ENCODE measurements around the gene IL13RA2. TPM values are rescaled to one million over a fixed set of nuclear protein-coding genes. Genes with fewer than 3 reads are reported as not detected.

Gene IL13RA2
- total RNA-seq, 4 donors from 2014 or later = 0.38 to 0.44 TPM; not detected in 2

DNA sequence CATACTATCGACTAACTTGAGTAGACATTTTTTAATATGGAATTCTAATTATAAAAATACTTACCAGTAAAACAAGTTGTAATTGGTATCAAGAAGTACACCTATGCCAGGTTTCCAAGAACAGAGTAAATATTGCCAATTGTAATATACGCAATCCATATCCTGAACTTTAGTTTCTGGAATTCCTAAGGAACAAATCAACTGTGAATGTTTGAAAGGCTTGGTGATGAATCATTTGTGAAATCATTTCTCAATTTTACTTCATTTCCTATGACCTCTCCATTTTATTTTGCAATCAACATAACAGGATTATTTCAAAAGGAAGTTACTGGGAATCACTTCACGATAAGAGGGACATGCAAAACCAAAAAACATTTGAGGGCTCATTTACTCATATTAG is 3.7 kb downstream of the IL13RA2 start:
- TF ChIP-seq, protein P1, sequence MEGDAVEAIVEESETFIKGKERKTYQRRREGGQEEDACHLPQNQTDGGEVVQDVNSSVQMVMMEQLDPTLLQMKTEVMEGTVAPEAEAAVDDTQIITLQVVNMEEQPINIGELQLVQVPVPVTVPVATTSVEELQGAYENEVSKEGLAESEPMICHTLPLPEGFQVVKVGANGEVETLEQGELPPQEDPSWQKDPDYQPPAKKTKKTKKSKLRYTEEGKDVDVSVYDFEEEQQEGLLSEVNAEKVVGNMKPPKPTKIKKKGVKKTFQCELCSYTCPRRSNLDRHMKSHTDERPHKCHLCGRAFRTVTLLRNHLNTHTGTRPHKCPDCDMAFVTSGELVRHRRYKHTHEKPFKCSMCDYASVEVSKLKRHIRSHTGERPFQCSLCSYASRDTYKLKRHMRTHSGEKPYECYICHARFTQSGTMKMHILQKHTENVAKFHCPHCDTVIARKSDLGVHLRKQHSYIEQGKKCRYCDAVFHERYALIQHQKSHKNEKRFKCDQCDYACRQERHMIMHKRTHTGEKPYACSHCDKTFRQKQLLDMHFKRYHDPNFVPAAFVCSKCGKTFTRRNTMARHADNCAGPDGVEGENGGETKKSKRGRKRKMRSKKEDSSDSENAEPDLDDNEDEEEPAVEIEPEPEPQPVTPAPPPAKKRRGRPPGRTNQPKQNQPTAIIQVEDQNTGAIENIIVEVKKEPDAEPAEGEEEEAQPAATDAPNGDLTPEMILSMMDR (IDR thresholded peaks at IDR 0.05) = no peak
- no peak for TF ChIP-seq POLR2A (IDR thresholded peaks at IDR 0.05)
- WGBS, 2 donors = 44 to 52% methylated on average over 3 of the region's 3 CpGs
- Histone ChIP-seq H3K27me3 (no peaks in the 10 kb centered on the region), H3K27ac (no peak overlapping the region), H3K9me3 (no peaks in the 10 kb centered on the region), H3K4me1 (no peaks in the 10 kb centered on the region), H3K4me3 (no peak overlapping the region), H3K36me3 (no peaks in the 10 kb centered on the region)
- intact Hi-C loops (cut with DNase I) = no loop called here
- no peak for DNase-seq

DNA sequence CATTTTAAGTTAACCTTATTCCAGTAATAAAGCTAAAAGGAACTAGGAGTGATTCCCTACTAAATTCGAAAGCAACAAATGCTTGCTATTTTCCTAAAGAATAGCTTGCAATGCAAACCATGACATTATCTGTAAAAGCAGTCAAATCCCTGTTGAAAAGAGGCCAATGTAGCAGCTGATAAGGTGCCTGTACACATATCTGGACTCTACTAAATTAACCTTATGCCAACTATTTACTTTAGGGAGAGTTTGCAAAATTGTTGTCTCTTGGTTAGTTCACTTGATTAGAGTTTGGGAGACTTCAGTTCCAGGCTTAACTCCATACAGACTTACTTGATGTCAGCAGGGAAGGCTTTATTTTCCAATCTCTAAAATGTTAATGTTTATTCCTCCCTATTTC is 6.0 kb downstream of the IL13RA2 start:
- Histone ChIP-seq H3K27ac (no peak overlapping the region), H3K27me3 (no peaks in the 10 kb centered on the region), H3K36me3 (no peaks in the 10 kb centered on the region), H3K4me3 (no peak overlapping the region), H3K4me1 (no peaks in the 10 kb centered on the region), H3K9me3 (no peaks in the 10 kb centered on the region)
- DNase-seq = no peak
- WGBS, 2 donors = 62 to 85% methylated on average over 1 of the region's 1 CpG
- intact Hi-C loops (cut with DNase I) = no loop called here
- TF ChIP-seq POLR2A (IDR thresholded peaks at IDR 0.05) = no peak
- TF ChIP-seq, protein P1 (IDR thresholded peaks at IDR 0.05) = no peak

GRCh38 chrX:114999906-115000305 is 17.5 kb downstream of the IL13RA2 start:
- Histone ChIP-seq H3K27ac (no peak overlapping the region), H3K27me3 (no peaks in the 10 kb centered on the region), H3K4me1 (no peaks in the 10 kb centered on the region), H3K4me3 (no peak overlapping the region), H3K36me3 (no peaks in the 10 kb centered on the region), H3K9me3 (no peaks in the 10 kb centered on the region)
- TF ChIP-seq POLR2A (IDR thresholded peaks at IDR 0.05) = no peak
- TF ChIP-seq, protein P1 (IDR thresholded peaks at IDR 0.05) = no peak
- 67 to 100% methylated on average over 2 to 6 of the region's 6 CpGs for WGBS, 2 donors
- intact Hi-C loops (cut with DNase I) = no loop called here
- DNase-seq = no peak

DNA sequence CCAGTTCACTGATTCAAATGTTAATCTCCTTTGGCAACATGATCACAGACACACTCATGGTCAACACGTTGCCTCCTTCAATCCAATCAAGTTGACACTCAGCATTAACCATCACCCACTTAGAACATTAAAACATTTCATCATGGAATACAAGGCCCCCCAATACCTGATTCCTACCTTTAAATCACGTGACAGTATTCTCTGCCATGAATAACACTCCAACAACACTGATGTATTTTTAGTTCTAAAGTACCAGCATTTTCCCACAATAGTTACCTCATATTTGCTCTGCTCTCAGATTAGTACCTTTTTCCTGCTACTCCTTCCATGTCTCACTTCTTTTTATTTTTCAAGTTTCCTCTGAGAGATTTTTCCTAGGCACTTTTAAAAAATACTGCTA is 19.6 kb downstream of the IL13RA2 start:
- no peak overlapping the region for H3K27ac ChIP-seq
- no peak for TF ChIP-seq POLR2A (IDR thresholded peaks at IDR 0.05)
- TF ChIP-seq, protein P1 (IDR thresholded peaks at IDR 0.05) = no peak
- H3K9me3 ChIP-seq = no peaks in the 10 kb centered on the region
- no peak overlapping the region for H3K4me3 ChIP-seq
- H3K27me3 ChIP-seq = no peaks in the 10 kb centered on the region
- no peak for DNase-seq
- WGBS, 2 donors = 37 to 56% methylated on average over 1 to 2 of the region's 2 CpGs
- intact Hi-C loops (cut with DNase I) = no loop called here
- H3K36me3 ChIP-seq = no peaks in the 10 kb centered on the region
- H3K4me1 ChIP-seq = no peaks in the 10 kb centered on the region

GRCh38 chrX:114985967-114986592 is 31.3 kb downstream of the IL13RA2 start:
- Histone ChIP-seq H3K36me3 (no peaks in the 10 kb centered on the region), H3K27ac (no peak overlapping the region), H3K27me3 (peaks cover 0 to 4% (median 0%) of the 10 kb centered on the region in 4 donors), H3K4me1 (no peaks in the 10 kb centered on the region), H3K9me3 (no peaks in the 10 kb centered on the region), H3K4me3 (no peak overlapping the region)
- TF ChIP-seq POLR2A (IDR thresholded peaks at IDR 0.05) = no peak
- TF ChIP-seq, protein P1 (IDR thresholded peaks at IDR 0.05) = no peak
- no peak for DNase-seq
- intact Hi-C loops (cut with DNase I) = no loop called here
- 65 to 71% methylated on average over 5 of the region's 5 CpGs for WGBS, 2 donors
